ENCODE data around the gene TNN. TPM values are rescaled to one million over a fixed set of nuclear protein-coding genes. Genes with fewer than 3 reads are reported as not detected.

TNN gene
- total RNA-seq, 3 donors from 2014 or later = 0.06 TPM; not detected in 2

DNA sequence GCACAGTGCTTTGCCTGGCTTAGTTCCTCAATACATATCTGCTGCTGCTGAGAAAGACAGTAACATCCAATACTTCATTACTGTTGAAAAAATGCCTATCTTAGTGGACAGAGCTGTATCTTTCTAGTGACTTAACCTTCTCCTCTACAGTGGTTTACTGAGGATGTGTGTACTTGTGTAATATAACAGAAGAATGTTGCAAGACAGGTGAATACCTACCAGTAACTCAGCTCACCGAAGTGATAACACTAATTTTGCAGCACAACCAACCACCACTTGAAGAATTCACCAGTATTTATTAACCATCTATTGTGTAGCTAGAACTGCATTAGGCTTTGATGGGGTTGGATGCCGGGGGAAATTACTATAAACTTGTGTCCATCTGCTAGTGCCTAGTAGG lies 16.6 kb upstream of the TNN start:
- Histone ChIP-seq H3K4me3 (no peak overlapping the region), H3K36me3 (ENCODE audit: low read depth) (no peaks in the 10 kb centered on the region), H3K9me3 (no peaks in the 10 kb centered on the region), H3K4me1 (ENCODE audit: low read depth) (no peaks in the 10 kb centered on the region)
- DNase-seq (no peak), ATAC-seq (no peak)
- TF ChIP-seq, protein P1, sequence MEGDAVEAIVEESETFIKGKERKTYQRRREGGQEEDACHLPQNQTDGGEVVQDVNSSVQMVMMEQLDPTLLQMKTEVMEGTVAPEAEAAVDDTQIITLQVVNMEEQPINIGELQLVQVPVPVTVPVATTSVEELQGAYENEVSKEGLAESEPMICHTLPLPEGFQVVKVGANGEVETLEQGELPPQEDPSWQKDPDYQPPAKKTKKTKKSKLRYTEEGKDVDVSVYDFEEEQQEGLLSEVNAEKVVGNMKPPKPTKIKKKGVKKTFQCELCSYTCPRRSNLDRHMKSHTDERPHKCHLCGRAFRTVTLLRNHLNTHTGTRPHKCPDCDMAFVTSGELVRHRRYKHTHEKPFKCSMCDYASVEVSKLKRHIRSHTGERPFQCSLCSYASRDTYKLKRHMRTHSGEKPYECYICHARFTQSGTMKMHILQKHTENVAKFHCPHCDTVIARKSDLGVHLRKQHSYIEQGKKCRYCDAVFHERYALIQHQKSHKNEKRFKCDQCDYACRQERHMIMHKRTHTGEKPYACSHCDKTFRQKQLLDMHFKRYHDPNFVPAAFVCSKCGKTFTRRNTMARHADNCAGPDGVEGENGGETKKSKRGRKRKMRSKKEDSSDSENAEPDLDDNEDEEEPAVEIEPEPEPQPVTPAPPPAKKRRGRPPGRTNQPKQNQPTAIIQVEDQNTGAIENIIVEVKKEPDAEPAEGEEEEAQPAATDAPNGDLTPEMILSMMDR (IDR thresholded peaks at IDR 0.05) = no peak
- intact Hi-C loops (cut with DNase I, micrococcal nuclease) = no loop called here

DNA sequence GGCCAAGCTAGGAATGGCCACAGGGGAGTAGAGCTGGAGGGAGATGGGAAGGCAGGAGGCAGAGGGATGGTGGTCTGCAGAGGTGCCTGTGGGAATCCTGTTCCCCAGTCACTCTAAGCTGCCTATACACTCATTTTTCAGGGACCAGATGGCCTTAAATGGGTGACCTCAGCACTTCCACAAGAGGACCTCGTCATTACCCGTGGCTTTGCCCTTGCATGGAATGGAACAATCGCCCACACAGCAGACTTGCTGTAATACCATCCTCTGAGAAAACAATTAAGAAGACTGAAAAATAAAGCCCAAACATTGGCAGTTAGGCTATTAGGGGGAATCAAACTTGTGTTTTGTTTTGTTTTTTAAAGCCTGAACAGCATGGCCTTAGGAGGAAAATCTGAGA lies 12.9 kb upstream of the TNN start:
- H3K36me3 ChIP-seq (ENCODE audit: low read depth) = no peaks in the 10 kb centered on the region
- H3K4me3 ChIP-seq = no peak overlapping the region
- ATAC-seq (no peak), DNase-seq (no peak)
- intact Hi-C loops (cut with DNase I, micrococcal nuclease) = no loop called here
- H3K9me3 ChIP-seq = no peaks in the 10 kb centered on the region
- H3K4me1 ChIP-seq (ENCODE audit: low read depth) = no peaks in the 10 kb centered on the region
- TF ChIP-seq, protein P1 (IDR thresholded peaks at IDR 0.05) = no peak

DNA sequence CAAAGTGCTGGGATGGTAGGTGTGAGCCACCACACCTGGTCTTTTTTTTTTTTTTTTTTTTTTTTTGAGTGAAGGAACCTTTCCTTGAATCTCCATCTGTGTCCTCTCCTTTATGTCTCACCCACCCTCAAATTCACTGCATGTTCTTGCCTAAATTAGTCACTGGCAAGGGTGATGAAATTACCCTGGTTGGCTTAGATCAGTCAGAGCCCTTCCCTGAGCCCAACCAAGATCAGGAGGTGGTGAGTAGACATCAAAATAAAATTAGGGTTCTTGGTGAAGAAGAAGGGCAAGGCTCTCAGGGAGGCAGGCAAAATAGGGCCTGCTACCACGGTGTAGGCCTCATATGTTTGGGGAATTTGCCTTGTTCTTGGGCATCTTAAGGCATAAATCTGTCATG lies 5.3 kb upstream of the TNN start:
- intact Hi-C loops (cut with DNase I, micrococcal nuclease) = no loop called here
- Histone ChIP-seq H3K36me3 (ENCODE audit: low read depth) (no peaks in the 10 kb centered on the region), H3K4me1 (ENCODE audit: low read depth) (no peaks in the 10 kb centered on the region), H3K9me3 (no peaks in the 10 kb centered on the region), H3K4me3 (no peak overlapping the region)
- ATAC-seq (no peak), DNase-seq (no peak)
- TF ChIP-seq, protein P1 (IDR thresholded peaks at IDR 0.05) = no peak

DNA sequence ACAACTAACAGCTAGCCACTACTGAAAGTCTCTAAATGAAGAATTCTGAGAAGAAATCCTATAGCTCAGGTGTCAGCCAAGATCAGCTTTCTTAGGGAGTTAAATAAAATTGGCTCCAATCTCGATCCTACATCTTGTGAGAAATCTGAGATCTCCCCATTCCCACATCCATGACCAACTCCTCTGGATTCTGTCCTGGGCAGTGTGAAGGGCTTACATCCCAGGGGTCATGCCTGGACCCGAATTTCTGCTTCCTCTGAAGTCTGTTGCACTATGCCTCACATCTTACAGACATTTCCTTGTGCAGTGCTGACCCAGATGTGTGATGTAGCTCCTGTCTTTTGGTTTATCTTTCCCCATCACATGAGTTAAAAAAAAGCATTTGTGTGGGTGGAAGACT lies 4.8 kb upstream of the TNN start:
- TF ChIP-seq, protein P1 (IDR thresholded peaks at IDR 0.05) = no peak
- ATAC-seq = no peak

DNA sequence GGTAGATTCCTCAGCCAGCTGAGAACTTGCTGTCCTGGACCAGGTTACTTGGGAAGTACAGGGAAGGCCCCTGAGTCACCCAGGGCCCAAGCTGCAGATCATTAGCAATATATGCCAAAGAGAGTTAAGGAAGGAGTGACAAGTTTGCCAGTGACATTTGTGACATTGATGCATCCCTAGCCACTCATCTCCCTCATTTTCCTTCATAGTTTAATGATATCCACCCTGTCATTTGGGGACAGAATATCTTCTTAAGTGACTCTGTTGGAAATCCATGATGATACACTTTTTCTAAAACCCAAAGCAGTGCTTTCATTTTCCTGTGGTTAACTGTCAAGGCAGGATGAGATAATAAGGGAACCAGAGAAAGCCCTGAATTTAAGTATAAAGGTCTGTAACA lies 3.2 kb downstream of the TNN start:
- Histone ChIP-seq H3K4me3 (no peak overlapping the region), H3K36me3 (ENCODE audit: low read depth) (no peaks in the 10 kb centered on the region), H3K9me3 (no peaks in the 10 kb centered on the region), H3K4me1 (ENCODE audit: low read depth) (no peaks in the 10 kb centered on the region)
- DNase-seq = no peak
- TF ChIP-seq, protein P1 (IDR thresholded peaks at IDR 0.05) = no peak
- ATAC-seq = no peak
- intact Hi-C loops (cut with DNase I, micrococcal nuclease) = no loop called here

More for the DNA sequence above, 4.8 kb upstream of the TNN start:
- Histone ChIP-seq H3K36me3 (ENCODE audit: low read depth) (no peaks in the 10 kb centered on the region), H3K4me3 (no peak overlapping the region), H3K9me3 (no peaks in the 10 kb centered on the region), H3K4me1 (ENCODE audit: low read depth) (no peaks in the 10 kb centered on the region)
- DNase-seq = no peak
- intact Hi-C loops (cut with DNase I, micrococcal nuclease) = no loop called here

DNA sequence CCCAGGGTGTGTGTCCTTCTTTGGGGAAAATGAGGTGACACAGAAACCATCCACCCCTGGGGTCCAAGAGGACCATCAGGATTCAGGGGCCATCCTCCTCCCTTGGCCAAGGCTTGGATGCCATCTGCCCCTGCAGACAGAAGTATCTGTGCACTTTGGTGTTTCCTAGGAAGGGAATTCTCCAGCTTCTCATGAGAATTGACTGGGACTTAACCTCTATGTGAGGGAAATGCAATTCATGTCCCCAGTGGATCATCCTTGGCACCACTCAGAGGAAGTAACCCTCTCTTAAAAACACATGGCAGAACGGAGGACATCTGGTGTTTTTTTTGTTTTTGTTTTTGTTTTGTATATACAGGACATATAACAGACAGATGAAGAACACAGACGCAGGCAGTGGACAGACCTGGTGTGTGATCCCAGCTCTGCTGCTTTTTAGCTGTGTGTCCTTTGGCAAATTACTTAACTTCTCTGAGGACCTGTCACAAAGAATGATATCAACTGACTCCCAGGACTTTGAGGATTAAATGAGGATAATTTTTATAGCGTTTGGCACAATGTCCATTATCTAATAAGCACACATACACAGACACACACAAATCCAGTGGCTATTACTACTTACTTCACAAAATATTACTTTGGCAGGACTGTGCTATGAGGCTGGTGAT lies 3.8 kb downstream of the TNN start:
- DNase-seq = no peak
- Histone ChIP-seq H3K4me3 (no peak overlapping the region), H3K9me3 (no peaks in the 10 kb centered on the region), H3K36me3 (ENCODE audit: low read depth) (no peaks in the 10 kb centered on the region), H3K4me1 (ENCODE audit: low read depth) (no peaks in the 10 kb centered on the region)
- no peak for ATAC-seq
- intact Hi-C loops (cut with DNase I, micrococcal nuclease) = no loop called here
- TF ChIP-seq, protein P1 (IDR thresholded peaks at IDR 0.05) = no peak

Measured in mucosa of descending colon (tissue), 3 donors.